HG03139 (cell line): ENCODE results near the gene SMAD5.

Source experiments
- ATAC-seq: cut with Tn5 transposase; IDR thresholded peaks from one replicate; pipeline ENCODE4 v1.9.1; 2021; ENCODE audit not compliant: unreplicated experiment

The SMAD5 gene

DNA sequence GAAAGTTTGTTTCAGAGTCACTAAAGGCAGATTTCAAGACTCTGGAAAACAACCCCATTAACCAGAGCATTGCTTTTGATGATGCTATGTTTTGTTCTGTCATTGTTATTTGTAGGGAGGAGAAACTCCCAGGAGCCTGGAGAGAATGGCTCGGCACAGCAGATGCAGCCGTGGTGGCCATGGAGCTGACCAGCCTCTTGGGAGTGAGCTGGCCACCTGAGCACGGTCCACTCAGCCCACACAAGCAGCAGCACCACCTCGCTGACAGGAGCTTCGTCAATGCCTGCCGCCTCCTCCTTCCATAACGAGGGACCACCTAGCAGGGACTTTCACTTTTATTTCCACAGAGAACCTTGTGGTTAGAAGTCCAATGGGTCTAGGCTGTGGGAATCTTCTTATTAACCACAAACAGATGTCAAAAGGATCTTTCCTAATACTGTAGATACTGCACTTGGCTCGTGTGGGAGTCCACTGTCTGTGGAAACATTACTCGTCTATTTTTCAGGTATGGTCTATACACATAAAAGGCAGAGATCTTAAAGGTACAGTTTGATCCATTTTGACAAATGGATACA, 81.4 kb downstream of the SMAD5 start:
- no peak for ATAC-seq

DNA sequence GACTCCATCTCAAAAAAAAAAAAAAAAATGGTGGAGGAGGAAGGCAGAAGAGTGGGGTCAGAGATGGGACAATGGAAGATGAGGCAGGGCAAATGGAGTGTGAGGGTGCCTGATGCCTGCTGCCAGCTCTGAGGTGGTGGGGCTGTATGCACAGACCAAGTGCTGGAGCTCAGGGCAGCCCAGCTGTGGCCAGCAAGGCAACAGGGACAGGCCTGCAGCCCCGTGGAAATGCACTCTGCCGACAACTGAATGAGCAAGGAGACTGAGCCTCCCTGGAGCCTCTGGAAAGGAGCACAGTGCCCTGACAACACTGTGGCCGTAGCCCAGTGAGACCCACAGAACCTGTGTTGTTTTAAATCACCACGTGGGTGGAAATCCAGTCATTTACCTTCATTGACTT, 83.2 kb downstream of the SMAD5 start:
- no peak for ATAC-seq

DNA sequence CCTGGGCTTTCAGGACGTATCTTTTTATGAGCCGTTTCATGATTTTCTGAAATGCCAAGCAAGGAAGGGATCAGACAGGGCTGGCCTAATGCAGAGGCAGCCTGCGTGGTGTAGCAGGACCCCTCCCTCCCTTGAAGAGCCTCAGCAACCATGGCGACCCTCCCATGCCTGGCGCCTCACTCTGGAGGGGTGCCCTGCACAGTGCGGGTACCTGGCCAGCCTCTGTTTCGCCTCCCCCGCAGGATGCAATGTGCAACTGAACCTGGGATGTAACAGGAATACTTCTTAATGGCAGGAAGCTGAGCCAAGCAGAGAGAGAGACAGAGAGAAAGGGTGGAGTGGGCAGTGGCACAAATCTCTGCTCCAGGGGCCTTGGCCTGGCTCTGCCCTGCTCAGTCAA, 83.6 kb downstream of the SMAD5 start:
- ATAC-seq: no peak

DNA sequence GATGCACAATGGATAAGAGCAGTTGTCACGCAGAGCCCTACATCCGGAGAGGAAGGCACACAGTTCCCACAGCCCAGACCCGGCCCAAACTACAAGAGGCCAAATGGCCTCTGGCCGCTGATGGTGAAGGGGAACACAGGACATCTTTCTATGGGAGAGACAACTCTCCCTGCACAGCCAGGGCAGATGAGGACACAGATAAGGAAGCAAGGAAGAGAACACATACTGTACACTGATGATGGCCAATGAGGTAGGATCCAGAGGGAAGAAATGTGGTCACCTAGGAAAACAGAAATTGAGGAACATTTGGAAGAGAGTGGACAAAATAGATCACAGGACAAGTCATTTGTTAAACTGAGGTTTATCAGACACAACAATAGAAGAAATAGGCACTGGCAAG, 88.7 kb downstream of the SMAD5 start:
- ATAC-seq: no peak

DNA sequence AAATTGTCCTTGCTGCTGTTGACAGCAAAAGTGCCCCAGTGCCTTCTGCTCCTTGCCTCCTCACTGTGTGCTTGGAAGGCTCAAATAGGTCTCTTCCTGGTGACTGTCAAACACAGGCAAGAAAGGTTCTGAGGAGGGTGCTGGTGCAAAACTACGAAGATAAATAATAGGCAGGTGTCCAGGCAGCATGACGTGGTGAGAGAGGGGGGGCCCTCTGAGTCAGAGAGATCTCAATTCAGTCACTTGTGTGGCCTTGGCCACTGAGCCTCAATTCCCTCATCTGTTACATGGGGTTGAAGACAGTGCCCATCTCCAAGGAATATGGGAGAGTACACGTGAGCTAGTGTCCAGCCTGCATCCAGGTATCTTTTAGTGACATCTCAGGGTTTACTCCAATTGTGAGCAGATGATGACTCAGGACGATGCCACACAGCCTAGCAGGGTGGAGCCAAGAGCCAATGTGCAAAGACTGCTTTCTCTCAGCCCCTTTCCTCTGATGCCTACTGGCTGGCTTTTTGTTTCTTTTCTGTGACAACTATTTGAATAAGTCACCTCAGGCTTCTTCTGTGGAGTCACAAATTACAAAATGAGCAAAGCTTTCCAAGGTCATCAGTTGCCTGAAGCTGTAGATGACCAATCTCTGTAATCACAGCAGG, 90.1 kb downstream of the SMAD5 start:
- no peak for ATAC-seq

DNA sequence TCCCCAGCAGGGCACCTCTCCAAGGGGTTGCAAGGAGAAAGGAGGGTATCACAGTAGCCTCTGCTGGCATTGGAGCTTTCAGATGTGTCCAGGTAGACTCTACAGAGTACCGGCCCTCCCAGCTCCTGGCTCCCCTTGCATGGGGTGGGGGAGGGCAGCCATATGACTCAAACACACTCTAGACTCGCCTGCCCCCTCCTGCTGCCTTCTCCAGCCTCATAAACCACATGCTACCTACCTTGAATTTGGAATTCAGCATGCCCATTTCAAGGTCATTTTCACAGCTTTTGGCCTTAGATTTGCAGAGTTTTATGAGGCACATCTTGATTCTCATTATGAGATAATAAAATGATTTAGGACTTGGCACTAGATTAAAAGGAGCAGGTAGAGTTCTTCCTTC, 93.2 kb downstream of the SMAD5 start:
- no peak for ATAC-seq

DNA sequence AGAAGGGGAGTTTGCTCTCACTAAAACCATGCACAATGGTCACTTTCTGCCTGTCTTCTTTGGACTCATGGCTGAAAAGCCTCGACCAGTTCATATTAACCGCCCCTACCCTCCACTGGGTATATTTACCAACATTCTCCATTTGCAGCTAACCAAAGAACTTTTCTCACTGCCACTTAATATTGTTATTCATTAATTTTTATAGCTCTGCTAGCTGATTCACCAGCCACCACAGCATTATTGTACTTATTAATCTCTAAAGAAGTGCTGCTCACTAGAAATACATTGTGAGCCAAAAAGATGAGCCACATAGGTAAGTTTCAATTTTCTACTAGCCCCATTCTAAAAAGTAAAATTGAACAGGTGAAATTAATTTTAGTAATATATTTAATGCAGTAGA, 93.8 kb downstream of the SMAD5 start:
- no peak for ATAC-seq

DNA sequence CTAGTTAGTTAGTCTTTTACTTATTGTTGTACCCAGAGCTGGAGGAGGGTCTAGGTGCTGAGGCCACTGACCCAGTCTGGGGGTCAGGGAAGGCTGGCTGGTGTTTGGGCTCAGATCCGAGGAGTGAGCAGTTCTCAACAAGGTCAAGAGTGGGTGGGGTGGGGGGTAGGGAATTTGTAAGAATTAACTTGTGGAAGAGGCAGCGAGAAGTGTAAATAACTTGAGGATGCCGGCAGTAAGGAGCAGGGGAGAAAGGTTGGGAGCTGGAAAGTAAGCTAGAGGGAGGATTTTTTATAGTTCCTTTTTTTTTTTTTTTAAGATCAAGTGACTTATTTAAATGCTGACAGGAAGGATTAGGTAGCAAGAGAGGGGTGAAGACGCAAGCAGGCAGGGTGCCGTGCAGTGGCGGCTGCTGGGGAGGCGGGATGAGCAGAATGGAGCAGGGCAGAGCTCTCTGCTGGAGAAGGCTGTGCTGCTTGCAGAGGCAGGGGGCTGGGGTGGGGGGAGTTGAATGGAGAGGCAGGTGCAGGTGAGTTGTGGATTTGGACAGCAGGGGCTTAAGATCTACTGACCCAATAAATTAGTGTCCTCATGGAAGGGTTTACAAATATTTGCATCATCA, 95.6 kb downstream of the SMAD5 start:
- no peak for ATAC-seq

DNA sequence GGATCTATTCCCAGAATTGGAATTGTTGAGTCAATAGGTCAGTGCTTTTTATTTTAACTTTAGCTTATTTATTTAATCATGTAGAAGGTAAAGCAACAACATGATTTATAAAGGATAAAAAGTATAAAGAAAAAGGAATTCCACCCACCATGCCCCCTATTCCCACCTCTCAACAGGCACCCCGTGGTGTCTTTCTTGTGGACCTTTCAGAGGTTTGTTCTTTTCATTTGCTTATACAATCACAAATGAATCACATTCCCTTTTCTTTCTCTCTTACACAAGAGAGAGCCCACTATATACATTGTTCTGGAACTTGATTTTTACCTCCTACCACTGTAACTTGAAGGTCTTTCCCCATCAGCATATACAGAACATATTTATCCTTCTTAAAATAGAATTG, 97.5 kb downstream of the SMAD5 start:
- no peak for ATAC-seq

DNA sequence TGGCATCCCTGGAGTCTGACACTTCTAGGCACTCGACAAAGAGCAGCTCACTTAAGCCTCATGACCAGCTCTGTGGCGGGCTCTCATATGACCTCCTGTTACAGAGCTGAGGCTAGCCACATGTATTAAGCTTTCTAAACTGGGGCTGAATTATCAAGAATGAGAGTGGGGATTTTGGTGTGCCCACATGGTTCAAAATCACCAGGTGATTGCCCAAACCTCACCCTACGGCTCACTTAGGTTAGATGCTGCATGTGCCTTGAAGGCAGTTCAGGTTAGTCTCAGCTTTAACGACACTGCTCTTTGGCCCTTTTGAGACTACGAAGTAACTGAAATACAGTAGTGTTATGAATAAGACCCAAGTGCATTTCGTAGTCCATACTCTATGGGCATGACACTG, 99.7 kb downstream of the SMAD5 start:
- ATAC-seq: no peak
